ENCODE measurements around the gene PCNX4.

GRCh38 chr14:60164404-60164711 lies 72.6 kb downstream of the PCNX4 start:
- no peak for TF ChIP-seq TAF1 (IDR thresholded peaks at IDR 0.05; ENCODE audit: borderline replicate concordance, insufficient read depth, low read length)
- TF ChIP-seq, protein P1, sequence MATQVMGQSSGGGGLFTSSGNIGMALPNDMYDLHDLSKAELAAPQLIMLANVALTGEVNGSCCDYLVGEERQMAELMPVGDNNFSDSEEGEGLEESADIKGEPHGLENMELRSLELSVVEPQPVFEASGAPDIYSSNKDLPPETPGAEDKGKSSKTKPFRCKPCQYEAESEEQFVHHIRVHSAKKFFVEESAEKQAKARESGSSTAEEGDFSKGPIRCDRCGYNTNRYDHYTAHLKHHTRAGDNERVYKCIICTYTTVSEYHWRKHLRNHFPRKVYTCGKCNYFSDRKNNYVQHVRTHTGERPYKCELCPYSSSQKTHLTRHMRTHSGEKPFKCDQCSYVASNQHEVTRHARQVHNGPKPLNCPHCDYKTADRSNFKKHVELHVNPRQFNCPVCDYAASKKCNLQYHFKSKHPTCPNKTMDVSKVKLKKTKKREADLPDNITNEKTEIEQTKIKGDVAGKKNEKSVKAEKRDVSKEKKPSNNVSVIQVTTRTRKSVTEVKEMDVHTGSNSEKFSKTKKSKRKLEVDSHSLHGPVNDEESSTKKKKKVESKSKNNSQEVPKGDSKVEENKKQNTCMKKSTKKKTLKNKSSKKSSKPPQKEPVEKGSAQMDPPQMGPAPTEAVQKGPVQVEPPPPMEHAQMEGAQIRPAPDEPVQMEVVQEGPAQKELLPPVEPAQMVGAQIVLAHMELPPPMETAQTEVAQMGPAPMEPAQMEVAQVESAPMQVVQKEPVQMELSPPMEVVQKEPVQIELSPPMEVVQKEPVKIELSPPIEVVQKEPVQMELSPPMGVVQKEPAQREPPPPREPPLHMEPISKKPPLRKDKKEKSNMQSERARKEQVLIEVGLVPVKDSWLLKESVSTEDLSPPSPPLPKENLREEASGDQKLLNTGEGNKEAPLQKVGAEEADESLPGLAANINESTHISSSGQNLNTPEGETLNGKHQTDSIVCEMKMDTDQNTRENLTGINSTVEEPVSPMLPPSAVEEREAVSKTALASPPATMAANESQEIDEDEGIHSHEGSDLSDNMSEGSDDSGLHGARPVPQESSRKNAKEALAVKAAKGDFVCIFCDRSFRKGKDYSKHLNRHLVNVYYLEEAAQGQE (IDR thresholded peaks at IDR 0.05; ENCODE audit: insufficient read depth in 1 of 2, low read depth in 2 of 2, low read length in 2 of 2) = no peak
- TF ChIP-seq POLR2AphosphoS5 (IDR thresholded peaks at IDR 0.05; ENCODE audit: low read depth, low read length) = no peak

All from PFSK-1 (cell line).